Measurements from ENCODE around the gene MACF1. TPM values are rescaled to one million over a fixed set of nuclear protein-coding genes. Genes with fewer than 3 reads are reported as not detected.

Gene MACF1
- total and polyA plus RNA-seq, 8 donors = 49.8 to 161 (median 89.1) TPM

DNA sequence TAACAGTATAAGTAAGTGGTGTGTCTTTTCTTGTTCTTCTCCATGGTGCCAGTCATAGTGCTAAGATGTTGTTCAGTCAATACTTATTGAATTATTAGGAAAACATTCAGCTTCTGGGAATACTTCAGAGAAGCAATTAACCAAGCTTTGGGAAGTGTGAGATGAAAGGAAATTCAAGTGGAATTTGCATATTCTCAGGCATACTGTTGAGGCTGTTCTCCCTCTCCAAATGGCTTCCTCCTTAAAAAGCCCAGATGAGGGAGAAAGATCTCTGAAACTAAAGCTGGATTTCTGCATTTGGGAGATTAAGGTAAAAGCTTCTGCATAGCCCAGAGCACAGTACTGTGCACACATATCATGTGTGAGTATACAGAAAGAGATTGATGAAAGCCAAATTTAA is 73.4 kb downstream of the MACF1 start:
- no peak for DNase-seq
- Histone ChIP-seq H3K4me1 (peaks cover 39 to 45% (median 45%) of the 10 kb centered on the region in 3 donors), H3K36me3 (no peaks in the 10 kb centered on the region), H3K9me3 (no peaks in the 10 kb centered on the region), H3K4me3 (no peak overlapping the region), H3K27me3 (no peaks in the 10 kb centered on the region), H3K27ac (no peak overlapping the region)
- TF ChIP-seq, protein P1, sequence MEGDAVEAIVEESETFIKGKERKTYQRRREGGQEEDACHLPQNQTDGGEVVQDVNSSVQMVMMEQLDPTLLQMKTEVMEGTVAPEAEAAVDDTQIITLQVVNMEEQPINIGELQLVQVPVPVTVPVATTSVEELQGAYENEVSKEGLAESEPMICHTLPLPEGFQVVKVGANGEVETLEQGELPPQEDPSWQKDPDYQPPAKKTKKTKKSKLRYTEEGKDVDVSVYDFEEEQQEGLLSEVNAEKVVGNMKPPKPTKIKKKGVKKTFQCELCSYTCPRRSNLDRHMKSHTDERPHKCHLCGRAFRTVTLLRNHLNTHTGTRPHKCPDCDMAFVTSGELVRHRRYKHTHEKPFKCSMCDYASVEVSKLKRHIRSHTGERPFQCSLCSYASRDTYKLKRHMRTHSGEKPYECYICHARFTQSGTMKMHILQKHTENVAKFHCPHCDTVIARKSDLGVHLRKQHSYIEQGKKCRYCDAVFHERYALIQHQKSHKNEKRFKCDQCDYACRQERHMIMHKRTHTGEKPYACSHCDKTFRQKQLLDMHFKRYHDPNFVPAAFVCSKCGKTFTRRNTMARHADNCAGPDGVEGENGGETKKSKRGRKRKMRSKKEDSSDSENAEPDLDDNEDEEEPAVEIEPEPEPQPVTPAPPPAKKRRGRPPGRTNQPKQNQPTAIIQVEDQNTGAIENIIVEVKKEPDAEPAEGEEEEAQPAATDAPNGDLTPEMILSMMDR (IDR thresholded peaks at IDR 0.05) = no peak
- no peak for ATAC-seq
- no peak for FAIRE-seq
- intact Hi-C loops (cut with DNase I) = no loop called here

GRCh38 chr1:39282537-39283216 is 78.2 kb downstream of the MACF1 start:
- Histone ChIP-seq H3K9me3 (no peaks in the 10 kb centered on the region), H3K36me3 (peaks cover 0 to 5% (median 5%) of the 10 kb centered on the region in 3 donors), H3K27ac (no peak overlapping the region), H3K27me3 (no peaks in the 10 kb centered on the region), H3K4me3 (no peak overlapping the region), H3K4me1 (peaks cover 17 to 41% (median 34%) of the 10 kb centered on the region in 3 donors)
- DNase-seq = no peak
- 71 to 75% methylated on average over 8 of the region's 8 CpGs for WGBS, 2 donors
- FAIRE-seq = no peak
- intact Hi-C loops (cut with DNase I) = no loop called here
- TF ChIP-seq, protein P1 (IDR thresholded peaks at IDR 0.05) = no peak
- ATAC-seq = no peak

- Histone ChIP-seq H3K27me3 (no peaks in the 10 kb centered on the region), H3K9me3 (no peaks in the 10 kb centered on the region), H3K36me3 (peaks cover 0 to 6% (median 6%) of the 10 kb centered on the region in 3 donors), H3K27ac (peak overlapping the region in 3 of 4 donors; percentile 6 to 44 (median 6)), H3K4me1 (peaks cover 7 to 32% (median 31%) of the 10 kb centered on the region in 3 donors), H3K4me3 (no peak overlapping the region)
- no peak for FAIRE-seq
- TF ChIP-seq, protein P1 (IDR thresholded peaks at IDR 0.05) = no peak
- peak; percentile 82 to 93 (median 89) for ATAC-seq
- DNase-seq = peak in 1 of 6 donors; percentile 32
- intact Hi-C loops (cut with DNase I) = no loop called here
- 7 to 16% methylated on average over 1 of the region's 1 CpG for WGBS, 2 donors
Measured at GRCh38 chr1:39283858-39284257, 79.4 kb downstream of the MACF1 start.

- Histone ChIP-seq H3K9me3 (no peaks in the 10 kb centered on the region), H3K27me3 (no peaks in the 10 kb centered on the region), H3K36me3 (peaks cover 0 to 15% (median 12%) of the 10 kb centered on the region in 3 donors), H3K27ac (no peak overlapping the region), H3K4me3 (no peak overlapping the region), H3K4me1 (peaks cover 1 to 21% (median 20%) of the 10 kb centered on the region in 3 donors)
- DNase-seq = no peak
- intact Hi-C loops (cut with DNase I) = no loop called here
- TF ChIP-seq, protein P1 (IDR thresholded peaks at IDR 0.05) = no peak
- no peak for ATAC-seq
- WGBS, 2 donors = 94 to 99% methylated on average over 1 of the region's 1 CpG
- FAIRE-seq = no peak
Measured at GRCh38 chr1:39287541-39287940, 83.0 kb downstream of the MACF1 start.

All from pancreas (tissue), 10 donors.